Measurements from ENCODE around the gene TM4SF5.
"Not testable (repeated sequence)": the region's sequence is repeated elsewhere in the genome, so short reads cannot be mapped to it uniquely, and the experiment has no call there.

Gene TM4SF5

DNA sequence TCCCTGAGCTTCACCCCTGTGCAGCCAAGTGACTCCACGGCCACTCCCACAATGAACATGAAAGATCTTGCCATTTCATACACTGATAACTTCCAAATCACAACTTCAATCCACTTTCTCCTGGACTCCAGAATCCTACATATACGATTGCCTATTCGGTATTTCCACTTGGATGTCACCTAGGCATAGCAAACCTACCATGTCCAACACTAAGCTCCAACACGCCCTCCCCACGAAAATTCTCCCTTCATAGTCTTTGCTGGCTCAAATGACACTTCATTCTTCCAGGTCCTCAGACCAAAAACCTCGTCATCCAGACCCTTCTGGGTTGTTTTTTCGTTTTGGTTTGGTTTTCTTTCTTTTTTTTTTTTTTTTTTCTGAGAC is 19.0 kb downstream of the TM4SF5 start:
- DNase-seq: no peak

DNA sequence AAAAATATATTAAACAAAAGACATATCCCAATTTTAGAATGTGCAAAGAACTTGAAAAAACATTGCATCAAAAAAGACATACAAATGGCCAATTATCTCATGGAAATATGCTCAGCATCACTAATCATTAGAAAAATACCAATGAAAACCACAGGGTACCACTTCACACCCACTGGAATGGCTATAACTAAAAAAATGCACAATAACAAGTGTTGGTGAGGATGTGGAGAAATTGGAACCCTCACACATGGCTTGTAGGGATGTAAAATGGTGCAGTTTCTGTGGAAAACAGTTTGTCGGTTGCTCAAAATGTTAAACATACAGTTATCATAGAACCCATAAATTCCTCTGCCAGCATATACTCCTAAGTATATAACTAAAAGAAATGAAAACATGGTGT is 23.5 kb downstream of the TM4SF5 start:
- DNase-seq: no peak

DNA sequence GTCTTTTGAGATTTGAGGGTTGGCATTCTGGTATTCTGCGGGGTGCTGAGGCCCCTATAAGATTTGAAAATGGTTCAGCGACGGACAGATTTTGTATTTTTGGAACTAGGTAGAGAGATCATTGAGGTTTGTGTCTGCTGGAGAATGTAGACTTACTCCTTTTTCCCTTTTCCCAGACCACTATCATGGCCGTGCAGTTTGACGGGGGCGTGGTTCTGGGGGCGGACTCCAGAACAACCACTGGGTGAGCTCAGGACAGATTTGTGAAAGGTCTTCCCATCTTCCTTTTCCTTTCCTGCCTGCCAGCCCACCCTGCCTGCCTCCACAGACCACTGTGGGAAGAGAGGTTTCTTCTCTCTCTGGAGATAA is 24.9 kb downstream of the TM4SF5 start:
- no peak for DNase-seq

DNA sequence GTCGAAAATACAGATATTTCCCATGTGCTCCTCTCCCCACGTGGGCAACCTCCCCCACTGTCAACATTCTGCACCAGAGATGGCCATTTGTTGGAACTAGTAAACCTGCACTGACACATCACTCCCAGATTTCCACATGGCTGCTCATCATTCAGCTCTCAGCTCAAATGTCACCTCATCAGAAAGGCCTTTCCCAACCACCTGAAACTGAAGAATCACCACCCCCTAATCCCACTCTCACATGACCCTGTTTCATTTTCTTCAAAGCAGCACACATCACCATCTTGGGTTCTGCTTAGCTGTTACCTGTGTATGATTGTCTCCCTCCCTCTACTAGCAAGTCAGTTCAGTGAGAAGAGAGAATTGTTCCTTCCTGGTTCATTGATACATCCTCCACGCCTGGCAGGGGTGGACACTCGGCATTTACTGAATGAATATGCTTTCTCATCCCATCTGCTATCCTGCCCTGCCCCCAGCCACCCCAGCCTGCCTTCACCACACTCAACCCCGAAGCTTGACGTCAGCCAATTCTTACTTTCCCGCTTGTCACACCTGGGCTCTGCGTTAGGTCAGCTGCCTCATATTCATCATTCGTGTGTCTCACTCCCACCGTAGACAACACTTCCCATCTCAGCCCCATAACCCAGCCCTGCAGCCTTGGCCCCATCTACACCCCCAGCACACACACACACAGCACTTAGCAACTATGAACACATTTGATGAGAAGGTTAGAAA is 28.9 kb downstream of the TM4SF5 start:
- DNase-seq: no peak

DNA sequence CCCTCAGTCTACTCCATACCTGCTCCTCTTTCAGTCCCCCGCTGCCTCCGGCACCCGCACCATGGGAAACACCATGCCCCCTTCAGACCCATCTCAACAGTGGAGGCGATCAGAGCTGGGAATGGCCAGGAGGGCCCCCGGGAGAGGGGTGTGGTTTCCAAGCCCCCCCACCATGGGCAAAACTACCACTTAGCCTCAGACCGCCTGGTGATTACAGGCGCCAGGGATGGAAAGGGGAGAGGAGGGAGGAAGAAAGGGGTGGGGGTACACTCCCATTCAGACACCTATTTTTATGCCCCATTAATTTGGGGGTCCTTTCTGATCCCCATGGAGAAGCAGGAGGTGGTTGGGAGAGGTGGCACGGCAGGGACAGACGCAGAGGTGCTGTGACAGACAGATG is 30.5 kb downstream of the TM4SF5 start, which contains the start of gene C17orf114:
TSS of gene C17orf114 (minus strand) at position 101 of the 400 bp plus-strand sequence.
- no peak for DNase-seq

DNA sequence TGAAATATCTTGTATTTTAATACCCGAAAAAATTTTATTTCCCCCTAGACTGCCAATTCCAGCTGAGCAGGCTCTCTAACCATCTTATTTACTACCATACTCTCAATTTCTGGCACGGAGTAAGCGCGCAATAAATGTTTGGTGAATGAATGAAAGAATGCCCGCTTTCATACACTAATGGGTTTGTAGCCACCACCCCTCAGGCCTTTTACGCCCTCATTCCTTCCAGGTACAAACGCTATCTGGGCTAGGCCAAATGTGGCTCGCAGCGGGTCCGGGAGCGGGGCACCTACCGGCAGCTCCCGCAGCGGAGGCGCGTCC is 34.7 kb downstream of the TM4SF5 start:
- DNase-seq: no peak

DNA sequence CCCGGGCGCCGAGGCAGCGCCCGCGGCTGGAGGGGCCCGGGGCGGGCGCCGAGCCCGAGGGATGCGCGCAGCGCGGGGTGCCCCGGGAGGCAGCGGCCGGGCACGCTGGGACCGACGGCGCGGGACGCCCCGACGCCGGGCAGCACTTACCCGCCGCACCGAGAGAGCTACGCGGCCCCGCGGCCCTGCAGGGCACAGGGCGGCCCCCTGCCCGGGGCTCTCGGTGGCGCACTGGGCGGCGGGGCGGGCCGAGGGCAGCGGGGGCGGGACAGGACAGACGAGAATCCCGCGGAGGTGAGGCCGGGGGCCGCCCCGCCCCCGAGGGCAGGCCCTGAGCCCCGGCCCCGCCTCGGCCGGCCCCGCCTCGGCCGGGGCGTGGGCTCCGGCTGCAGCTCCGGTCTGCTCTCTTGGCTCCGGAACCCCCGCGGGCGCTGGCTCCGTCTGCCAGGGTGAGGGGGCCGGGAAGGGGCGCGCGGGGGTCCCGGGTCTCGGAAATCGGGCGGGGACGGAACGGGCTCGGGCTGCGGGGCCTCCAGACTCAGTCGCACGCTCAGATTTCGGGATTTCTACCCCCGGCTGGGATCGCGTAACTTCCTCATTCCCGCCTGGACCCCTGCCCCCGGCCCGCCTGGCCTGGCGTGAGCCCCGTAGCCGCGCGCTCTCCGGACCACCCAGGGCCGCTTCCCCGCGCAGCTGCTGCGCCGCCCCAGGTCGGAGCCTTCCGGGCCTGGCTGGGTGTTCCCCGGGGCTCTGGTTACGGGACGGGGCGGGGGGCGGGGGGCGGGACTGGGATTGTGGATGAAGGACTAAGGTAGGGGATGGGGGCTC is 35.3 kb downstream of the TM4SF5 start, which contains the start of gene PLD2:
TSS of gene PLD2 (plus strand) at position 376 of the 828 bp plus-strand sequence. CDS start 621 bp downstream, outside the sequence.
- DNase-seq: peak; percentile 90

DNA sequence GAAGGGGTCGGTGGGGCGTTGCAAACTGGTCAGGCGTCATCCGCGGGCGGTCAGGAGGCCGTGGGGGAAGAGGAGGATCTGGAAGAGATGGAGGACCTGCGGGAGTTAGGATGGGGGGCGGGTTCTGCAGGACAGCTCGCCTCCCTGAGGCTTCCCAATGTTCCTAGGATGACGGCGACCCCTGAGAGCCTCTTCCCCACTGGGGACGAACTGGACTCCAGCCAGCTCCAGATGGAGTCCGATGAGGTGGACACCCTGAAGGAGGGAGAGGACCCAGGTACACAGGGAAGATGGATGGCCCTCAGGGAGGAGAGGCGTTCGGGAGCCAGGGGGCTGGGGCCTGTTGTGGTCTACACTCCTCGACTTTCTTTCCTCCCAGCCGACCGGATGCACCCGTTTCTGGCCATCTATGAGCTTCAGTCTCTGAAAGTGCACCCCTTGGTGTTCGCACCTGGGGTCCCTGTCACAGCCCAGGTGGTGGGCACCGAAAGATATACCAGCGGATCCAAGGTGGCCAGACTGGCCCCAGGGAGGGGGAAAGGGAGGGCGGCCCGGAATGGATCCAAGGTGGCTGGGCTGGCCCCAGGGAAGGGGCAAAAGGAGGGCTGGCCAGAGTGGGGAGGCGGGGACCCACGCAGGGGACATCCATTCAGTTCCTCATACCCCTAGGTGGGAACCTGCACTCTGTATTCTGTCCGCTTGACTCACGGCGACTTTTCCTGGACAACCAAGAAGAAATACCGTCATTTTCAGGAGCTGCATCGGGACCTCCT is 36.1 kb downstream of the TM4SF5 start:
- DNase-seq: peak; percentile 52

DNA sequence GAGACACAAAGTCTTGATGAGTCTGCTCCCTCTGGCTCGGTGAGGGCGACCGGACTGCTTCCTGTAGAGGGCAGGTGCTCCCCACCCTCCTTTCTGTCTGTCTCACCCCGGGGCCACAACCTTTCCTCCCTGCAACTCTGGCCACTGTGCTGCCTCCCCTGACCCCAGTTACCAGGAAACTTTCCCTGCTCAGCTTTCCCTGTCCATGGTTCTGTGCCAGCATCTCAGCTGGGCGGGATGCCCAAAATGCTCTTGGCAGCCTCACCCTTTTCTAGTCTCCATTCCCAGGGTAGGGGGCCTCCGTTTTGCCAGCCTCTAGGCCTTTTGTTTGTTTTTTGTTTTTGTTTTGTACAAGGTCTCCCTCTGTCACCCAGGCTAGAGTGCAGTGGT is 36.7 kb downstream of the TM4SF5 start:
- peak; percentile 66 for DNase-seq

DNA sequence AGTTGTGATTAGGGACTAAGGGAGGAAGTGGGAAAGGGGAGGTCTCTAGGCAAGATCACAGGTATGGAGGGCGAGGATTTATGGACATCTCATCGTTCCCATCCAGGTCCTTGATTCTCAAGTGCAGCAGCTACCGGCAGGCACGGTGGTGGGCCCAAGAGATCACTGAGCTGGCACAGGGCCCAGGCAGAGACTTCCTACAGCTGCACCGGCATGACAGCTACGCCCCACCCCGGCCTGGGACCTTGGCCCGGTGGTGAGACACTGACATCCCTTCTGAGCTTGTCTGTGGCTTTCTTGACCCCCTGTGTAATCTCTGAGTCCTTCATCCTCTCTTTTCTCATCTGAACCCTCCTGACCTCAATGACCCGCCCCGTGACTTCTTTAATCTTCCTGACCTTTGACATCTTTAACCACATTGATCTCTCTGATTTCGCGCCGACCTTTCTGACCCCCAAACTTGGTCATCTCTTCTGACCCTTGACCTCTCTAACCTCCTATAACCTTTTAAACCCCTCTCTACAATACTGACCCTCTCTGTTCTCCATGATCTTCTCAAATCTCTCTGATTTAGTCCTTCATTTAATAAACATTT is 39.1 kb downstream of the TM4SF5 start:
- no peak for DNase-seq

DNA sequence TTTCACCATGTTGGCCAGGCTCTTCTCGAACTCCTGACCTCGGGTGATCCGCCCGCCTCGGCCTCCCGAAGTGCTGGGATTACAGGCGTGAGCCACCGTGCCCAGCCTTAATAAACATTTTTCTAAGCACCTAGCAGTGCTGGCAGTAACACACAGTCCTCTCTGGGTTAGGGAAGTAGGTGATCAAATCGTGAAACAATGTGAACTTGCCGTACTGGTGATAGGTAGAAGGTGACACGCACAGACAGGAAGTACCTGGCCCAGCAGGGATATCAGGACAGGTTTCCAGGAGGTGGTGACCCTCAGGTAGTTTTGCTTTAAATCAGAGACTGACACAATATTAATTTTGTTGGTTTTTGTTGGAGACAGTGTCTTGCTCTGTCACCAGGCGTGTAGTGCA is 39.8 kb downstream of the TM4SF5 start:
- no peak for DNase-seq

DNA sequence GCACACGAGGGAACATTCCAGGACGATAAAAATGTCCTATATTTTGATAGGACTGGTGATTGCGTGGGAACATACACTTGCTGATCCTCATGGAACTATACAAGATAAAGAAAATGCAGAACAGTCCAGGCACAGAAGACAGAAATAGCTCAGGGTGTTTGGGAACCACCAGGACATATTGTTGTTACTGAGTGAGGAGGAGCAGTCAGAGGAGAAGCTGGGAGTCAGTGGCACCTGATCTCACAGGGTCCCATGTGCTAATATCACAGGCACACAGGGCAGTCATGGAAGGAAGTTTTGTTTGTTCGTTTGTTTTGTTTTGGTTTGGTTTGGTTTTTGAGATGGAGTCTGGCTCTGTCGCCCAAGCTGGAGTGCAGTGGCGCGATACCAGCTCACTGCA is 41.0 kb downstream of the TM4SF5 start:
- DNase-seq: no peak

DNA sequence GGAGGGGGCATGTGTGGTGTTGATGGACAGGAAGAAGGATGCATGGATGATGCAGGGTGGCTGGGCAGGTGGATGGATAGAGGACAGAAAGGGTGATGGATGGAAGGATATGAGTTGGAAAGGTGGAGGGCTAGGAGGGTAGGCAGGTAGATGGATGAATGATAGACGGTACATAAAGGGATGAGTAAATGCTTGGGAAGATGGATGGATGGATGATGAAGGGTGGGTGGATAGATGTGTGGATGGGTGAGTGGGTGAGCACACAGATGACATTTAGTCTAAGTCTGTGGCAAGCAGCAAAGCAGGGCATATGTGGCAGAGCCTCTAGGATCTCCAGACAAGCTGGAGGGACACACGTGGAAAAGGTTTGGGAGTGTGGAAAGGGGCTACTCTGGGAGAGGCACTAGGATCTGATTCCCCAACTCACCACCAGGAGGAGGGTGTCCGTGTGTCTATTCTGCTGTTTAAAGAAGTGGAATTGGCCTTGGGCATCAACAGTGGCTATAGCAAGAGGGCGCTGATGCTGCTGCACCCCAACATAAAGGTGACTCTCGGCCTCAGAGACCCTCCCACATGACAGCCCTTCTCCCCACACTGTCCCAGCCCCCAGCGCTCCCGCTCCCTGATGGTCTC is 43.5 kb downstream of the TM4SF5 start:
- DNase-seq: no peak

DNA sequence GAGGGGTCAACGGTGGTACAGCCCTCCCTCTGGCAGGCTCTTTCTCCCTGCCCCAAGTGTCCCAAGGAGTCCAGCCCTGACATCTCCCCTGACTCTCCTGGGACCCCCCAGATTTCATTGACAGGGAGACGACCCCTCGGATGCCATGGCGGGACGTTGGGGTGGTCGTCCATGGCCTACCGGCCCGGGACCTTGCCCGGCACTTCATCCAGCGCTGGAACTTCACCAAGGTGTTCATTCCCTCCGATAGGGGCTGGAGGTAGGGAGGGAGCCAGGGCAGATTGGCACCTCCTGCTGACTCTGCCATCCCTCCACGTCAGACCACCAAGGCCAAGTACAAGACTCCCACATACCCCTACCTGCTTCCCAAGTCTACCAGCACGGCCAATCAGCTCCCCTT is 45.1 kb downstream of the TM4SF5 start:
- DNase-seq: no peak

DNA sequence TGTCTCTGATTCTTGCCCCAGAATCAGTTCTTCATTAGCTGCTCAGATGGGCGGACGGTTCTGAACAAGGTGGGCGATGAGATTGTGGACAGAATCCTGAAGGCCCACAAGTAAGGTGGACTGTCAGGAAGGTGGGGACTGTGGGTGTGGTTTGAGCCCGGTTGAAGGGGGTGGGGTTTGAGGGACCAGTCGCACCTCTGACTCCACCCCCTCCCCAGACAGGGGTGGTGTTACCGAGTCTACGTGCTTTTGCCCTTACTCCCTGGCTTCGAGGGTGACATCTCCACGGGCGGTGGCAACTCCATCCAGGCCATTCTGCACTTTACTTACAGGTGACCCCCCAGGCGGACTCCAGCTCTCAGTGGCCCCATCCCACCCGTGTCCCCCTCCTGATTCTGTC is 46.6 kb downstream of the TM4SF5 start:
- DNase-seq: no peak

DNA sequence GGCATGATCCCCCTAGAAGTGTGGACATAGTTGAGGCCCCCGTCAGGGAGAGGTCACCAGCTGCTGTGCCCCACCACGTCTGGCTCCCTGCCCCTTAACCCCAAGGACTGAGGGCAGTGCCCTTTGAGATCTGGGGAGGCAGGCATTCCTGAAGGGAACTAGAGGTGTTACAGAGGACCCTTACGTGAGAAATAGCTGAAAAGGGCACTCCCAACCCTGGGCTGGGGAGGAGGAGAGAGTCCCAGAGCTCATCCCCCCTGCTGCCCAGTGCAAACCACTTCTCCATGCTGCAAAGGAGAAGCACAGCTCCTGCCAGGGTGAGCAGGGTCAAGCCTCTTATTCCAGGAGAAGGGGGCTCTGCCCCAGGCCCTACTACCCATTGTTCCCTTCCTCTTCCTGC is 51.1 kb downstream of the TM4SF5 start:
- DNase-seq: no peak

DNA sequence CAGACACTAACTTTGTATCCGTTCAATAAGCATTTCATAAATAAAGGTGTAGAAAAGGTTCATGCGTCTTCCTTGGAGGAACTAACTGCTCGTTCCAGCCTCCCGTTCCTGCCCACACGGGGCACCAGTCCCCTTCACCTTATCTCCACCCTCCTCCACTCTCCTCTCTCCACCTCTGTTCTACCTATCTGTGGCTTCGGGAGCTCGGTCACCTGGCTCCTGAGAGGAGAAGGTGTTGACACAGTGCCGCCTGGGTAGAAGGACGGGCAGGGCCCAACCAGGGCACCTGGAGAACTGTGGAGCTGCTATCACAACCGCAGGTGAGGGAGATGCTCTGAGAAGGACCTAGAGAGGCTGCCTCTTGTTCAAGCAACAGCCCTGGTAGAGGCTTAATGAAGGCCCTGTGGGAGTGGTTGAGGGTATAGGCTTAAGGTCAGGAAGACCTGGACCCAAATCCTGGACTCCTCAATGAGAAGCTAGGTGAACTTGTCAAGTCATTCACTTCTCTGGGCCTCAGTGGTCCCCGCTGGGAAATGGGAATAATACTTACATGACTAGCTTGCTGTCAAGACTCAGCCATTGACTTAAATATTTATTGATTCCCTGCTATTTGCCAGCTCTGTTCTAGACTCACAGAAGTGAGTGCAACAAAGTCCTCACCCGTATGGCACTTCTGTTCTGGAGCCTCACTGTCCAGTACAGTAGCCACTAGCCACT is 51.8 kb downstream of the TM4SF5 start:
- no peak for DNase-seq

DNA sequence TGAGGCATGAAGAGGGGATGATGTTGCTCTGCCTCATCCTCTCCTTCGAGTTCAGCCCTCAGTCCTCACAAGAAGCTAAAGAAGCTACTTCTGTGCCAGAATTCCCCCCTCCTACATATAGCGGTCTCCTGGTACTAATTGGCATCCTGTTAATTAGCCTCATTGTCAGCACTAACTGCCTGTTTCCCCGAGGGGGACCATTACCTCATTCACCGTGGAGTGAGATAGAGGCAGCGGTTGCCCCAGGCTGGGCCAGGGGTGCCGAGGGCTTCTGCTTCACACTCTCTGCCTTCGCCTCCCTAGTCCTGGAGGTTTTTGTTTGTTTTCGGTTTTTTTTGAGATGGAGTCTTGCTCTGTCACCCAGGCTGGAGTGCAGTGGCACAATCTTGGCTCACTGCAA is 55.7 kb downstream of the TM4SF5 start:
- DNase-seq: no peak

DNA sequence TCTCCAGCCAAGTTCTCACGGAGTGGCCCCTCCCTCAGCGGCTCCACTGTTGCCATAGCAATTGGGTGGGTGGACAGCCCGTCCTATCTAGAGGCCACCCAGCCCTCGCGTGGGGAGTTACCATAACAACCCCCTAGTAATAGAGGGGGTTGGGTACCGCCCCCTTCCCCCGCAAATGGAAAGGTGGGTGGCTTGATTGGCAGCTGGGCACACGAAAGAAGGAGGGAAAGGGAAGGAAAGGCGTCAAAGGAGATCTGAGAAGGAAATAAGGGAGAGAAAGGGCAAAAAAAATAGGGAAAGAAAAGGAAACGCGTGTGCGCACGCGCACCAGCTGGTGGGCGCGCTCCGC is 61.1 kb downstream of the TM4SF5 start:
- DNase-seq: not testable (repeated sequence)
